ENCODE measurements around the gene ENTPD8. TPM values are rescaled to one million over a fixed set of nuclear protein-coding genes. Genes with fewer than 3 reads are reported as not detected.

The ENTPD8 gene
- total and polyA plus RNA-seq, 2 of the 4 experiments (the other 2 are of a cell fraction): 0.07 TPM; not detected in 1

GRCh38 chr9:137385061-137385655 is 56.0 kb downstream of the ENTPD8 start:
- Histone ChIP-seq H3K36me3 (ENCODE audit: control insufficient read depth, insufficient read depth, low read length) (no peaks in the 10 kb centered on the region), H3K79me1 (ENCODE audit: low read depth in 1 of 2, low read length in 2 of 2) (no peaks in the 10 kb centered on the region), H2BK20ac (ENCODE audit: low read depth, low read length) (no peak overlapping the region), H3K18ac (ENCODE audit: low read depth, low read length) (no peak overlapping the region), H2AFZ (replicated peaks; ENCODE audit: low read length, poor library complexity) (no peak overlapping the region), H3K4me3 (ENCODE audit: insufficient read depth, low read depth, low read length) (no peak overlapping the region), H3K4me1 (ENCODE audit: control insufficient read depth, insufficient read depth, low read length) (peaks cover 5% of the 10 kb centered on the region; the same call in 1 of the 2 replicates), H3K27ac (ENCODE audit: insufficient read depth, low read length) (no peak overlapping the region), H3K14ac (replicated peaks; ENCODE audit: low read depth, low read length) (no peak overlapping the region), H4K20me1 (ENCODE audit: insufficient read depth, low read length) (no peaks in the 10 kb centered on the region; the same call in 1 of the 2 replicates), H3K9me1 (ENCODE audit: insufficient read depth, low read length) (no peaks in the 10 kb centered on the region), H3K9ac (ENCODE audit: low read depth, low read length) (no peak overlapping the region), H3K4ac (ENCODE audit: low read depth, low read length) (no peak overlapping the region), H4K8ac (ENCODE audit: low read depth in 2 of 2, low read length in 2 of 2) (no peak overlapping the region), H4K91ac (ENCODE audit: insufficient read depth, low read depth, low read length) (no peak overlapping the region), H2AK5ac (ENCODE audit: low read depth, low read length) (no peak overlapping the region), H3K23ac (ENCODE audit: low read depth, low read length) (no peak overlapping the region), H3K9me3 (ENCODE audit: control insufficient read depth, insufficient read depth, low read length) (no peaks in the 10 kb centered on the region), H2BK120ac (ENCODE audit: low read depth, low read length) (no peak overlapping the region), H2AK9ac (replicated peaks; ENCODE audit: low read depth, low read length, poor library complexity) (no peak overlapping the region), H3K27me3 (ENCODE audit: control insufficient read depth, insufficient read depth, low read length) (no peaks in the 10 kb centered on the region), H3K4me2 (ENCODE audit: low read depth, low read length) (no peak overlapping the region), H3K56ac (ENCODE audit: extremely low read depth, insufficient read depth, low read length) (no peak overlapping the region), H4K5ac (ENCODE audit: low read depth, low read length) (no peak overlapping the region), H2BK15ac (ENCODE audit: low read depth, low read length) (no peak overlapping the region), H2BK5ac (ENCODE audit: low read depth, low read length, poor library complexity, severe bottlenecking) (no peak overlapping the region)
- no peak for ATAC-seq (ENCODE audit: low read depth)
- dilution Hi-C loops (cut with HindIII; ENCODE audit: low sequenced_read_pairs, unreplicated experiment): no loop called here
- intact Hi-C loops (cut with micrococcal nuclease): no loop called here
- 94% methylated on average over 15 of the region's 26 CpGs; no CpG with 5 or more reads in 1 of the 2 experiments for WGBS, 2 experiments (ENCODE audit: extremely low coverage in 2 of 2, insufficient read length in 1 of 2)
- BruUV-seq (replicated peaks): no TSS peak
- no peak for DNase-seq
- POLR2A ChIA-PET (ENCODE audit: unreplicated experiment): no interaction called here
- no peak for TF ChIP-seq MAZ (IDR thresholded peaks at IDR 0.05; ENCODE audit: borderline replicate concordance, low read depth, low read length)
- TF ChIP-seq RFX5 (IDR thresholded peaks at IDR 0.05; ENCODE audit: low read depth, low read length): no peak
- no peak for TF ChIP-seq CHD1 (IDR thresholded peaks at IDR 0.05; ENCODE audit: low read depth, low read length)
- no peak for TF ChIP-seq FOS (IDR thresholded peaks at IDR 0.05; ENCODE audit: low read depth, low read length)
- TF ChIP-seq RAD21 (IDR thresholded peaks at IDR 0.05; ENCODE audit: low read length): no peak
- TF ChIP-seq MXI1 (IDR thresholded peaks at IDR 0.05; ENCODE audit: borderline replicate concordance, low read depth, low read length): no peak
- no peak for TF ChIP-seq ELK1 (IDR thresholded peaks at IDR 0.05; ENCODE audit: borderline replicate concordance, low read depth, low read length)
- TF ChIP-seq NFE2L2 (IDR thresholded peaks at IDR 0.05; ENCODE audit: low read depth, low read length): no peak
- no peak for TF ChIP-seq POLR2A (IDR thresholded peaks at IDR 0.05; ENCODE audit: low read depth, low read length)
- no peak for TF ChIP-seq CEBPB (IDR thresholded peaks at IDR 0.05; ENCODE audit: low read depth, low read length)
- TF ChIP-seq BHLHE40 (IDR thresholded peaks at IDR 0.05; ENCODE audit: low read depth, low read length): no peak
- no peak for TF ChIP-seq CTCF (conservative IDR thresholded peaks at IDR 0.05; ENCODE audit: low read depth, low read length)
- no peak for TF ChIP-seq USF2 (IDR thresholded peaks at IDR 0.05; ENCODE audit: low read depth, low read length)
- no peak for TF ChIP-seq MAFK (IDR thresholded peaks at IDR 0.05; ENCODE audit: low read depth, low read length)
- in situ Hi-C loops (cut with MboI; ENCODE audit: low sequenced_read_pairs): no loop called here
- CTCF ChIA-PET: no interaction called here

Measured in IMR-90 (cell line).